GM23248 (cell line): ENCODE data around the gene TM9SF3.

Source experiments
- EZH2 ChIP-seq: fragments of 200-600 bp; sonication (generic); IDR thresholded peaks from 2 replicates; pipeline ENCODE4 v1.6.1; 2018; ENCODE audit warnings: antibody characterized with exemption, mild to moderate bottlenecking; ENCODE audit not compliant: insufficient read depth, poor library complexity, severe bottlenecking
- EZH2phosphoT487 ChIP-seq: fragments of 200-600 bp; sonication (generic); IDR thresholded peaks from 2 replicates; pipeline ENCODE4 v1.6.1; 2018; ENCODE audit warnings: antibody characterized with exemption, moderate library complexity, mild to moderate bottlenecking, low read depth; ENCODE audit not compliant: insufficient read depth

DNA sequence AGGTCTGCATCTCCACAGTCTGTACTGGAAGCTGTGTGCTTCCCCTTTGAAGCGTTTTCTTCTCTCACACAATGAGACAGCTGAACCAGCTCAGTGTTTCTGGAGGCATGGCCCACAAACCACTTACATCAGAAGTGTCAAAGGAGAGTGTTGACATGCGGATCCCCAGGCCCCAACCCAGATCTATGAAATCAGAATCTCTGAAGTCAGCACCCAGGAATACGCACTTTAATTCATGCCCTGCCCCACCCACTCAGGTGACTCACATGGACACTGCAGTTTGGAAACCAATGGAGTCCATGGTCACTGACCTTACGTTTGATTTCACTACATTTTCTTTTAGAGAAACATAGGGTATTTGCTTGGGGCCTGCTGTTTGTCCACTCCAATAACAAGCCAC, 92.1 kb downstream of the TM9SF3 start:
- TF ChIP-seq EZH2 (no peak), EZH2phosphoT487 (no peak)
